Activated CD4-positive, alpha-beta T cell treated with anti-CD3 and anti-CD28 coated beads for 48 hours (primary cell): ENCODE results near the gene LONP2.

Source experiments
- DNase-seq: peaks from one replicate; pipeline ENCODE4 v3.0.0-alpha.2; 2020

Gene LONP2, protein sequence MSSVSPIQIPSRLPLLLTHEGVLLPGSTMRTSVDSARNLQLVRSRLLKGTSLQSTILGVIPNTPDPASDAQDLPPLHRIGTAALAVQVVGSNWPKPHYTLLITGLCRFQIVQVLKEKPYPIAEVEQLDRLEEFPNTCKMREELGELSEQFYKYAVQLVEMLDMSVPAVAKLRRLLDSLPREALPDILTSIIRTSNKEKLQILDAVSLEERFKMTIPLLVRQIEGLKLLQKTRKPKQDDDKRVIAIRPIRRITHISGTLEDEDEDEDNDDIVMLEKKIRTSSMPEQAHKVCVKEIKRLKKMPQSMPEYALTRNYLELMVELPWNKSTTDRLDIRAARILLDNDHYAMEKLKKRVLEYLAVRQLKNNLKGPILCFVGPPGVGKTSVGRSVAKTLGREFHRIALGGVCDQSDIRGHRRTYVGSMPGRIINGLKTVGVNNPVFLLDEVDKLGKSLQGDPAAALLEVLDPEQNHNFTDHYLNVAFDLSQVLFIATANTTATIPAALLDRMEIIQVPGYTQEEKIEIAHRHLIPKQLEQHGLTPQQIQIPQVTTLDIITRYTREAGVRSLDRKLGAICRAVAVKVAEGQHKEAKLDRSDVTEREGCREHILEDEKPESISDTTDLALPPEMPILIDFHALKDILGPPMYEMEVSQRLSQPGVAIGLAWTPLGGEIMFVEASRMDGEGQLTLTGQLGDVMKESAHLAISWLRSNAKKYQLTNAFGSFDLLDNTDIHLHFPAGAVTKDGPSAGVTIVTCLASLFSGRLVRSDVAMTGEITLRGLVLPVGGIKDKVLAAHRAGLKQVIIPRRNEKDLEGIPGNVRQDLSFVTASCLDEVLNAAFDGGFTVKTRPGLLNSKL

DNA sequence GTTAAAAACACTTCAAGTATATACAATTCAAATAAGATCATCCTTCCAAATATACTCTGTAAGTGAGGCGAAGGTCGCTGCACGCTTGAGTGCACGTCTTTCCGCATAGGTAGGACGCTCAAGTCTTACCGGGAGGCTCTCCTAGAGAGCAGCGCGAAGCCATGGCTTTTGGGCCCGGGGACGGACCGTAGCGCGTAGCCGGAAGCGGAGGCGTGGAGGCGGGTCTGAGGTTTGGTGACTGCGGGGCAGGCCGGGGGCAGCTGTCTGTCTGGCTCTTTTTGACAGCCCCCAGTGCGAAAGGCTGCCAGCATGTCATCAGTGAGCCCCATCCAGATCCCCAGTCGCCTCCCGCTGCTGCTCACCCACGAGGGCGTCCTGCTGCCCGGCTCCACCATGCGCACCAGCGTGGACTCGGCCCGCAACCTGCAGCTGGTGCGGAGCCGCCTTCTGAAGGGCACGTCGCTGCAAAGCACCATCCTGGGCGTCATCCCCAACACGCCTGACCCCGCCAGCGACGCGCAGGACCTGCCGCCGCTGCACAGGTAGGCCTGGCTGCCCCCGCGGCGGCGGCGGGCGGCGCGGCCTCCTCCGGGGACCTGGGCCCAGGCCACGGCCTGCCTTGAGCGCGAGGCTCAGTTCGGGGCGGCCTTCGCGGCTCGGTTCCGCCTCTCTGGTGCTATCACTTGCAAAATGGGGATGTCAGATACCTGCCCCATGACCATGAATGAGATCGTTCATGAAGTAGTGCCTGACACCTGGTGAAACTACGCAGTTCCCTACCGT, at the start of gene LONP2:
Gene LONP2 (plus strand): TSS at position 221 of the 783 bp plus-strand sequence. CDS start 89 bp downstream, at position 310.
- DNase-seq = peak; percentile 95

DNA sequence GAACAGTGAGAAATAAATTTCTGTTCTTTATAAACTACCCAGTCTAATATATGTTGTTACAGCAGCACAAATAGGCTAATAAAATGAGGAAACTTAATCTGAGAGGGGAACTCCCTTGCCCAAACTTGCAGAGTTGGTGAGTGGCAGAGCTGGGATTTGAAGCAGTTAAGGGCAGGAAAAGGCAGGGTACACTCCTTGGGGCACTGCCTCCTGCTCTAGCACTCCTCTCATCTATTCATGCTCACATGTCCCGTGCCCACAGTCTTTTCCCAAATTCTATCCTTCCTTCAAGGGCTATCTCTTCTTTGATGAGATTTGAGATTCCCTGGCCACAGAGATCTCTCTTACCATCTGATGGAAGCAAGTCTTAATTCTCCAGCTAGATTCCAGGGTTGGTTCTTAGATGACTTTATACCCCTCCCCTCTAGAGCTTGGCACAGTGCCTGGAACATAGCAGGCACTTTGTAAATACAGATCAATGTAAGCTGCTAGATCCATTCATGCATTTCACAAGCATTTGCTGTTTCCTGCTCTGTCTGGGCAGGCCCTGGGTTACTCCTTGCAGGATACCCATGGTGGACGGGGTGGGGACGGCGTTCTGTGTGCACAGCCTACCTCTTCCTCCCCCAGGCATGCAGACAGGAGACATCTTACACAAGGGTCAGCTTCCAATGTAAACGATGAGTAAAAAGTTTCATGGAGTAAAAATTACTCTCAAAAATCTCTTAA, 49.1 kb upstream of the LONP2 start:
- no peak for DNase-seq

DNA sequence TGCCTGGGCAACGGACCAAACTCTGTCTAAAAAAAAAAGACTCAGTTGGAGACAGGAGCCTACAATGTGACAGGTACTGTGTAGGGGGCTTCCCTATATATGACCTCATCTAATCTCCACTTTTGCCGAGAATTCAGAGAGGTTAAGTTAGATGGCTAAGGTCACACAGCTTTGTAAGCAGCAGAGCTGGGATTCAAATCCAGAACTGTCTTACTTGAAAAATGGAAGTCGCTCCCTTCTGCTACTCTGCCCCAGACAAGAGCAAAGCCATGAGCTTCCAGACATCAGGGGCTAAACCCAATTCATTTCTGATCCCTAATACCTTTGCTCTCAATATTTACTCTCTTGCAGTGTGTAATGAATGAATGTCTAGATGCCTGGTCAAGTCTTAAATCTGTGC, 46.8 kb upstream of the LONP2 start:
- no peak for DNase-seq

DNA sequence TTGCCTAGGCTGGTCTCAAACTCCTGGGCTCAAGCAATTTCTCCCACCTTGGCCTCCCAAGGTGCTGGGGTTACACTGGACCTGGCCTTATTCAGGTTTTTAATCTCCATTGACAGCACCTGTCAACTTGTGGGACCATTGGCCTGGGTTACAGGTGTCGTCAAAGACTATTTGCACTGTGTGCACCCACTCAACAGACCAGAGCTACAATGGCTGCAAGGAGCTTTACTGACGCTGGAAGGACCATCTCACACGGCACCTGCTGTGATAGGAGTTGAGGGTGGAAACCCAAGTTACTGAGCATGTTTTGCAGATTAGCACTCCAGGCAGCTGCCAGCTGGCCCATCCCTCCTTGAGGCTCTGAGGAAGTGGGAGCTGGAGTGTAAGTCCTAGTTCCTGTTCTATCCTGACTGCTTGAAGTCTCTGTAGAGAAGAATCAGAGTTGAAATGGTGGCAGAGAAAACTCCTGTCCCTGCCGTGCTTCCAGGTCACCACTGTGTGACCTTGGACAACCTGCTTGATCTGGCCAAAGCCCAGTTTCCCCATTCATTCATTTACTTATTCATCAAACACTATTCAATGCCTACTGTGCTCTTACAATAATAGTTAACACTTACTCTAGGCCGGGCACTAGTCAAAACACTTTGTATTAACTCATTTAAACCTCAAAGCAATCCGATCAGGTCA, 42.4 kb upstream of the LONP2 start:
- DNase-seq = no peak

DNA sequence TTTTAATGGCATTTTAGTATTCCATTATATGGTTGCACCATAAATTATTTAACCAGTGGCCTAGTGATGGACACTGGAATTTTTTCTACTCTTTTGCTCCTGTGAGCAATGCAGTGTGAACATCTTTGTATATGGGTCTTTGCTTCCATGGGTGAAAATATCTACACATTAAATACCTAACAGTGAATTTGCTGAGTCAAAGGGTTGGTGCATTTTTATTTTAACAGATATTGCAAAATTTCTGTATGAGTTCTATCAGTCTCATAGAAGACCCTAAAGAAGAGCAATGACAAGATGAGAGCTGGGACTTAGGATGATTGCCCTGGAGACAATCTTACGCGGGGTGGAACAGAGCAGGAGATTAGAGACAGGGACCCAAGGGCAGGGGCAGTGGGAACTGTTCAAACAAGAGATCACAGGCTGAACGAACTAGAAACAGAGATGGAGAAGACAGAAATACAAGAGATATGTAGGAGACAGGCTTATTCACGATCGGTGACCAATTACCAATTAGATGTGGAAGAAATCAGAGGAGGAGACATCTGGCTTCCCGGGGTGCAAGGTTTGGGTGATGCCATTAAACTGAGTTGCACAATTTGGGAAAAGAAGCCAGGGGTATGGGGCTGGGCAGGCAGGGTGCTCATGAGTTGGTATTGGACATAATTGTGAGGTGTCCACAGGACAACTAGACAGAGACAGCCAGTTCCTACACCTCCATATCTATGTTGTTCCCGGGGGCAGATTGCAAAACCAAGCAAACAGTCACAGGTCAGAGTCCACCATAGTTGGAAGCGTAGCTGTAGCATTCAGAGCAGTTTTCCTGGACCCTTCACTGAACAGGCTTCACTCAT, 39.9 kb upstream of the LONP2 start:
- DNase-seq = no peak

DNA sequence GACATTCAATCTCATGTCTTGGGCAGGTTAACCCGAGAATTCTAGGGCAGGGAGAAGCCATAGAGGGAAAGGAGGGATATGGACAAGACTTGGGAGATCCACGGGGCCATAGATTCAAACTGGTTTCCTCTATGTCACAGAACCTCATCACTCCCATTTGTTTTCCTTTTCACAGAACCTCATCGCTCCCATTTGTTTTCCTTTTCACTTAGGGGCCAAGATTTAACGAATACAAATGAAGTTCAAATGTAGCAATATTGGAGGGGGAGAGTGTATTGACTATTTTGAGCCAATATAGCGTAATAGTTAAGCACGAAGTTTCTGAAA, 39.3 kb upstream of the LONP2 start:
- DNase-seq = no peak

DNA sequence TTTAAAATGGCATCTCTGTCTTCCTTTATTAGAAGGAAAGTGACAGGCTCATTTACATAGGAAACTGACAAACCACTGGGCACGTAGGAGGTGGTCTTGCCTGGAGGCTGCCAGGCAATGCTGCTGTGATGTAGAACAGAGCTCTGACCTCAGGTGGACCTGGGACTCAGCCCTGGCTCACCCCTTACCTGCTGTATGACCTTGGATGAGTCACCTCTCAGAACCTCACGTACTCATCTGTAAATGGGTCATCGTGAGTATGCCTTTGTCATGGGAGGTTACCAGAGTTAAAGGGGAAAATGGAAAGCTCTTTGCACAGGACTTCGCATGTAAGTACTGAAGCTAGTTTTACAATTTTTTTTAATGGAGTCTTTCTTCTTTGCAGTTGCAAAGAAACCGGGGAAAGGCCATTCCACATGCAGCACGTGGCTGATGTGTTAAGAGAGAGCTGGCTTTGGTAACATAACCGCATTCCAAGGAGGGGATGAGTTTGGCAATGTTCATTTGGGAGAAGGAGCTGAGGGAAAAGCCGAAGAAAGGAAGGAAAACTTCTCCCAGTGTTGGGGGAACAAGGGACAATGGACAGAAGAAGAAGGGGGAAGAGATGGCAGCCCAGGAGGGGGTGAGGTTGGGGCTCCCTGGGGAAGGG, 37.4 kb upstream of the LONP2 start:
- DNase-seq = peak; percentile 11

DNA sequence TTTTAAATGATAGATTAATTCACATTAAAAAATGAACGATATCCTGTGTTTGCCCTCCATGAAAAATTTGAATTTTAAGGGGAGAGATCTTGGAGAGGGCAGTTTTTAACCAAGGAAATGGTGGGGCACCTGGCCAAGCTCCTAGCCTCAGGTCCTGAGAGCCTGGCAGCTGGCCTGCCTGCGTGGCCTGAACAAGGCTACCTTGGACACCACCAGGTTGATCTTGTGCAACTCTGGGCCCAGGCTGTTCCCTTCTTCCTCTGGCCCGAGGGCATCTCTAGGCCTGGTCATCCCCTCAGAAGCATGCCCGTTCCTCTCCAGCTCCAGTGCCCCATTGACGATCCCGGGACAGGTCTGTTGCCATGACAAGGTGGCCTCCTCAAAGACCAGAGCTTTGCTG, 33.4 kb upstream of the LONP2 start:
- DNase-seq = no peak

DNA sequence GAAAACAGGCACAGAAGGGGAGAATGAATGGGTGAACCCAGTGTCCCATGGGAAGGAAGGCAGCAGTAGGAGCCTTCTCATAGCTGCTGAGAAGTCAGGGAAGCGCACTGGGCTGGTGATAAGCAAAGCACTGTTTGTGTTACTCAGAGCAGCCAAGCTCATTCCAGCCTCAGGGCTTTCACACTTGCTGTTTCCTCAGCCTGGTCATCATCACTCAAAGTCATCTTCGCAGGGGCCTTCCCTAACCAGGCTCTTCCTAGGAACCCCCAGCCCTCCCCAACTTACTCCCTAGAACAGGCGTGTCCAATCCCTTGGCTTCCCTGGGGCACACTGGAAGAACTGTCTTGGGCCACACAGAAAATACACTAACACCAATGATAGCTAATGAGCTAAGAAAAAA, 32.1 kb upstream of the LONP2 start:
- no peak for DNase-seq

DNA sequence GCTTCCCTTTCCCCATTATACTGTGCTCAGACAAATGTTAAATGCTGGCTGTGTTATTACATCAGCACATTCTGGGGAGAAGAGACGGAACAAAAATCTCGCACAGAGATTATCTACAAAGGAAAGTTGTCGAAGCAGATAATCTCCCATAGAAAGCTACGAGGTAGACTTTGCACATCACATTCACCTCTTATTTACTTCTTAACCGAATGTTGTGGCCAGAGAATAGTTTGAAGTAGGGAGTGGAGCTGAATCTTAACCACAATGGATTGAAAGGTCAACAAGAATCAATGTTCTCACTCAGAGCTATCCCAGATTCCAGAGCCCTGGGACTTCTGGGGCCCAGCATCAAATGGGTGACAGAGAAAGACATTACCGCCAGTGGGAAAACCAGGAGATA, 28.4 kb upstream of the LONP2 start:
- DNase-seq = no peak

DNA sequence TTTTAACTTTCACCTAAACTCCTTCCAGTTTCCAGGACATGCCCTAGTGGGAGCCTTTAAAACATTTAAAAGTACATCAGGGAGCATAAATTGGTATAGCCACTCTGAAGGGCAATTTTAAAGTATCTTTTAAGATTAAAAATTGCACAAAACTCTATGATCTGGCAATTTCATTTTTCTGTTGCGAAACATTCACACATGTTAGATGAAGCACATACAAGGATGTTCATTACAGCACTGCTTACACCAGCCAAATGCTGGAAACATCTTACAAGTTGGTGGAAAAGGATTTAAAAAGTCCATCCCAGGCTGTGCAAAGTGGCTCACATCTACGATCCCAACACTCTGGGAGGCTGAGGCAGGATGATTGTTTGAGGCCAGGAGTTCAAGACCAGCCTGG, 26.4 kb upstream of the LONP2 start:
- DNase-seq = no peak

DNA sequence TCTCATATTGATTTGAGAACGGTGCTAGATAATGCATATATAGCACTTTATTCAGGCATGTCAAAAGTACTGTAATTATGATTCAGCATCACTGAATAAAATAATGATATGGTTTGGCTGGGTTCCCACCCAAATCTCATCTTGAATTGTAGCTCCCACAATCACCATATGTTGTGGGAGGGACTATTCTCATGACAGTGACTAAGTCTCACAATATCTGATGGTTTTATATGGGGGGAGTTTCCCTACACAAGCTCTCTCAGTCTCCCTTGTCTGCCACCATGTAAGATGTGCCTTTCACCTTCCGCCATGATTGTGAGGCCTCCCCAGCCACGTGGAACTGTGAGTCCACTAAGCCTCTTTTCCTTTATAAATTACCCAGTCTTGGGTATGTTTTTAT, 25.6 kb upstream of the LONP2 start:
- no peak for DNase-seq

DNA sequence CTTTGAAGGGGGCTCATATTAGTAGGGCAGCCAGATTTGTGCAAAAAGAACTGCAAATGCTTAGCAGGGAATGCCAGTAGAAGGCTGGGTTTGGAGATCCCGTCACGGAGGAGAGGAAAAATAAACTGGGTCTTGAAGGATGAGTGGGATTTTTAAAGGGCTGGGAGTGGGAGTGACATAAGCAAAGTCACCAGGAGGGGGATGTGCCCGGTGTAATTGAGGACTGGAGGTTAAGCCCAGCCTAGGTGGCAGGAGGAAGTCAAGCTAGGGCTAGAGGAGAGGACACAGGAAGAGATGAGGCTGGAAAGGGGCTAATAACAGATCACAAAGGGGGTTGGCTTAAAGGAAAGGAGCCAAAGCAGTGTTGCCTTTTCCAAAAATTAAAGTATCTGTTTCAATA, 23.2 kb upstream of the LONP2 start:
- no peak for DNase-seq

DNA sequence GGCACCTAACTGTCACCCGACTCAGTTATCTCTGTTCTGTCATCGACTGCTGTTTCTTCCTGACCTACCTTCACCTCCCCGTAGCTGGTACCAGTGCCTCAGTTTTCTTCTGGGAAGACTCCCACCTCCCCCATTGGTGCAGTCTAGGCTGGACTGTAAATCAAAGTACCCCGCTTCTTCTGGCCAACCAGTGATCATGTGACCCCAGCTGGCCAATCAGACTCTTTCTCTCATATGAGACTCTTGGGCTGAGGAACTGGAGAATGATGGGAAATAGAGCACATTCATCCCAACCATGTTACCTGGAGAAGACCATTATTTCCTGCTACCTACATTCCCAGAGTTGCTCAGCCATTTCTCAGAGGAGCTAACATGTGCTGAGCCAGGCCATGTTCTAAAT, 20.6 kb upstream of the LONP2 start:
- no peak for DNase-seq

DNA sequence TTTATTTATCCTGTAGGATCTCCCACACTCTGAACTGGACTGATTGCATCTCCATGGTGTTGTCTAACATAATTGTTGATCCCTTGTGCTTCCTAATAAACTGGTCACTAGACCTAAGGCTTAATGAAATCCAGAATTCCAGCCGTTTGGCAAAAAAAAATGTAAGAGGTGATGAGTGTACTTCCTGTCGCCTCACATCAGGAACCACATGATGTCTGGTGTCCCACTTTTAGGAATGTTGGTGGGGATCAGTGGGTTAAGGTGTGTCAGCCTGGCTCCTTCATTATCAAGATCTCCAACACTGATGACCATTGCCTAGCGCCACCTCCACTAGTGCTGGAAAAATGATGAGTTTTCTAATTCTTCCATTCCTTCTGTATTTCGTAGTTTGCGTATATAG, 18.6 kb upstream of the LONP2 start:
- DNase-seq = no peak

DNA sequence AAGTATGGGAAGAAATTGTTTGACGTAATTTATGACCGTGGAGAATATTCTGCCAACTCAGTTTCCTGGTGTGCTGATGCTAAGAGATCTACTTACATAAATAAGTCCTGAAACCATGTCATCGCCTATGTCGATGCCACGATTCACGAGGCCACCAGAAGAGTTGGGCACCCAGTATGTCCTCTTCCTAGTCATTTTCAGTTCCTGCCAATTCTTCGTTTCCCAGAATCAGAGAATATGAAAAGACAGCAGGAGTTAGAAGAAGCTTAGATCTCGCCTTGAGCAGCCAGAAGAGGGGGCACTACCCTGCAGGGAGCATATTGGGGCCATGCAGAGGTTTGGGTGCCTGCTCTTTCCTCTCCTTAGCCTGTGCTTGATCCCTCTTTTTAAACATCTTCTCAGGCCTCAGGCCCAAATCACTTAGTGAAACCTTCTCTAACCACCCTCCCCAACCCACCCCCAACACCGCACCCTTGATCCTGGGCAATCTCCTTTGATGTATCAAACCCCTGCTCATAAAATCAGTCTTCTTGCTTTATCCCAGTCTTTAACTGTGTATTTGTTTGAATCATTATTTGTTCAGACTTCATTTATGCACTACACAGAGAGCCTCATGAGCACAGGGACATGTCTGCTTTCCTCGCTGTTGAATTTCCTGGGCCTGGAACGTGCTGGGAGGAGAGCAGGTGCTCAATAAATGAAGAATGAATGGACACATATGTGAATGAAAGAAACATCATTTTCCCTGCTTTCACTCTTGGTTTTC, 12.2 kb upstream of the LONP2 start:
- peak; percentile 60 for DNase-seq

DNA sequence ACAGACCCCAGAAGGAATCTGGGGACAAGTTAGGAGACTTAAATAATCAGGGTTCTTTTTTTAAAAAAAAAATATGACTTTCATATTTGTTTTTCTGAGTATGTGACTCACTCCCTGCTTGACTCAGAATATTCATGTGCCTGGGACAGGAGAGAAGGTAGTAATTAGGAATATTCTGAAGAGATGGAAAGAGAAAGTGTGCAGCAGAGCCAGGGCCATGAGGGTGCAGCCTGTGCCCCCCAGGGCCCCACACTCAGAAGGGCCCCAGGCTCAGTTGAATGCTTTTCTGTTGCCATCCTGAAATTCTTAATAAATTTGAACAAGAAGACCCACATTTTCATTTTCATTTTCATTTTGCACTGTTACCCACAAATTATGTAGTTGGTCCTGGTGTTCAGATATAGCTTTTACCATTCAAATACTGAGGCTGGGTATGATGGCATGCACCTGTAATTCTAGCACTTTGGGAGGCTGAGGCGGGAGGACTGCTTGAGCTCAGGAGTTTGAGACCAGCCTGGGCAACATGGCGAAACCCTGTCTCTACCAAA, 11.5 kb upstream of the LONP2 start:
- DNase-seq = peak; percentile 24

DNA sequence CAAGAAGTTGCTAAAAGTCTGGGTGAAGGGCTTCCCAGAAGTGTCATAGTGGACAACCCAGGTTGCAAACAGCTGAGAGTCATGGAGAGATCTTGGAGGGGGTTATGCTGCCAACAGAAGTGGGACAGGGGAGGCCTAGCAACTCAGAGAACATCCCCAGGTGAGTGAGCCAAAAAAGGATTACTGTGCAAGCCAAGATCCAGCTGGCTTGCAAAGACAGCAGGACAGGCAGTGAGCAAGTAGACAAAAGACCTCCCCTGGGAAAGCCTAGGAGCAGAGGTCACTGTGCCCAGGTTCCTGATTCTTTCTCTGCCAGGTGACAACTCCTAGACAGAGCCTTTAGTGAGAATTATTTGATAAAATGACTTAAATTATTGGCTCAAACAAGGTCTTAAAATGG, 9.5 kb upstream of the LONP2 start:
- no peak for DNase-seq

DNA sequence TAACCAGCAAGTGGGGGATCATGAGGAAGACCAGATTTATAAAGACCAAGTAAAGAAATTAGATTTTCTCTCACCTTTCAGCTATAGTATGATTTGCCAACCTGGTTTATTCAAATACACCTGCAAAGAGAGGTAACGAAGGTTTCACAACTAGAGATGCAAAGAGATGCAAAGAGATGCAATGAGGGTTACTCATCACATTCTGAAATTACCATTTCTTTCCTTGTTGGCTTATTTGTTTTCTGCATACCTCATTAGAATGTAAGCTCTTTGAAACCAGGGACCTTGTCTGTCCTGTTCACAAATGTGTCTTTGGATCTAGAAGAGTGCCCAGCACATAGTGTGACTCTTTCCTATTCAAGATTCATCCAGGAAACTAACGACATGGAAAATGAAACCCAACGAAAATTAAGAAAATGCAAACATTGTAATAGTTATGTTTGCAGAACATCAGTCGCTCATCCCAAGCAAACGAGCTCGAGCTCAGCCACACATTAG, 9.0 kb upstream of the LONP2 start:
- no peak for DNase-seq
